ENCODE data around the gene SLAIN1.

DNA sequence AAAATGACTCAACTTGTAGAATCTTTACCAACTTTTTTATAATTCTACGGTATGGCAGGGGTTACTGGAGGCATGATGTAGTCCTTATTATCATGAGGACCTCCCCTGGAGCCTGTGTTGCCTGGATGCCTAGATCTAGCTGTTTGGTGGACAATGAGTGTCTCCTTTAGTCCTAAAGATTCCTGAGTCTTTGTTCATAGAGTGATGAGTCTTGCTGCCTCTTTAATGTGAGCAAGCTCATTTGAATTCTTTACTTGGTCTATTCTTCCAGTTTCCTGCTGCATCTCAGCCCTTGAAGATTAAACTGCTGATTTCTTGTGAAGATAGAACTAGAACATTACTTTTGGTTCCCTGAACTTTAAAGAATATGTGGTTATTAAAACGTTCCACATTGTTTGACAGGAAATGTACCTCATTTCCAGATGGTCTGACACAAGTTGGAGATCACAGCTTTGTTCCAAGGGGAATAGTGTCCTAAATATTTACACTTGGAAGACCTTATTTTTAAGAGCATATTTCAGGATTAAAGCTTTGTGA, 51.9 kb downstream of the SLAIN1 start:
- TF ChIP-seq POLR2AphosphoS5 (IDR thresholded peaks at IDR 0.05; ENCODE audit: low read depth, low read length) (no peak), POLR2A (IDR thresholded peaks at IDR 0.05; ENCODE audit: low read depth, low read length) (no peak), TAF1 (IDR thresholded peaks at IDR 0.05; ENCODE audit: borderline replicate concordance, low read depth, low read length) (no peak)

Measured in GM12892 (cell line).